Measurements from ENCODE around the gene SERTAD2.

Gene SERTAD2

DNA sequence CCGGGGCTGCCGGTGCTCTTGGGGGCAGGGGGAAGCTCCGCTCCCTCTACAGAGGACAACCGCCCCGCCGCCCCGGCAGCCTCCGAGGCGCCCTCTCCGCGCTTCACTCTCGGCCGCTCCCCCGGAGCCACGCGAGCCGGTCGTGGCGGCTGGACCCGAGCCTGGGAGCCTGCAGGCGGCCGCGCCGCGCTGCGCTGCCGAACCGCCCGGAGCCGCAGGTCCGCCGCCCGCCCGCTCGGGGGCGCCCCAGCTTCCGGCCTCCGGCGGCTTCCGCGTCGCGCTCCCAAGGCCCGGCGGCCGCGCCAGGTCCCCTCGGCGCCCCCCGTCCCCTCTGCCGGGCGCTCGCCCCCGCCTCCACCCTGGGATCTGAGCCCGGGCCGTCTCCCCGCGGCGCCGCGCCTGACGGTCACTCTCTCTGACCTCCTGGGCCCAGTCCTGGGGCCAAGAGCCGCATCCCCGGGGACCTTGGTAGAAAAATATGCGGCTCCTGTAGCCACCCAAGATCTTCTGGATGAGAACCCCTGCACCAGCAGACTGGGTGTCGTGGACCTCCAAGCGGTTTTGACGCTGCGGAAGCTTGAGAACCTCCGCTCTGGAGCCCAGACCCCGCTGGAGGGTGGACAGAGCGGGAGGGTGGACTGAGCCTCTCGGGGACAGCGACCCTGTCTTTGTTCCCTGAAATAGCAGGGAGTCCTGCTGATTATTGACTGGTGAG is 44.3 kb downstream of the SERTAD2 start:
- no peak for DNase-seq (ENCODE audit: low read depth, low spot score)

DNA sequence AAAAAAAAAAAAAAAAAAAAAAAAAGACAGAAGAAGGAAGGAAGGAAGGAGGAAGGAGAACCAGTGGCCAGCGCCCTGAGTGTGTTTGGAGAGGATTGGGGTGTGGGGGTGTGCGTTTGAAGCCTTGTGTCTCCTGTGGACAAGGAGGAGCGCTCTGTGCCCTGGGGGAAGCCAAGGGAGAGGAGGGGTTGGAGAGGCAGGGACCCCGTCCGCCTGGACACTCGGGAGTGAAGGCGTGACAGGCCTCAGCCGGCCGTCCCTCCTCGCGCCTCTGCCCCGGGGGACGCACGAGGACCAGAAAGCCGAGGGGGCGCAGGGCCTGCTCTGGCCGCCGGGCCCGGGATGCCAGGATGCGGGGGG is 44.9 kb downstream of the SERTAD2 start:
- no peak for DNase-seq (ENCODE audit: low read depth, low spot score)

GRCh38 chr2:64607381-64608304 is 46.1 kb downstream of the SERTAD2 start:
- DNase-seq (ENCODE audit: low read depth, low spot score) = no peak

DNA sequence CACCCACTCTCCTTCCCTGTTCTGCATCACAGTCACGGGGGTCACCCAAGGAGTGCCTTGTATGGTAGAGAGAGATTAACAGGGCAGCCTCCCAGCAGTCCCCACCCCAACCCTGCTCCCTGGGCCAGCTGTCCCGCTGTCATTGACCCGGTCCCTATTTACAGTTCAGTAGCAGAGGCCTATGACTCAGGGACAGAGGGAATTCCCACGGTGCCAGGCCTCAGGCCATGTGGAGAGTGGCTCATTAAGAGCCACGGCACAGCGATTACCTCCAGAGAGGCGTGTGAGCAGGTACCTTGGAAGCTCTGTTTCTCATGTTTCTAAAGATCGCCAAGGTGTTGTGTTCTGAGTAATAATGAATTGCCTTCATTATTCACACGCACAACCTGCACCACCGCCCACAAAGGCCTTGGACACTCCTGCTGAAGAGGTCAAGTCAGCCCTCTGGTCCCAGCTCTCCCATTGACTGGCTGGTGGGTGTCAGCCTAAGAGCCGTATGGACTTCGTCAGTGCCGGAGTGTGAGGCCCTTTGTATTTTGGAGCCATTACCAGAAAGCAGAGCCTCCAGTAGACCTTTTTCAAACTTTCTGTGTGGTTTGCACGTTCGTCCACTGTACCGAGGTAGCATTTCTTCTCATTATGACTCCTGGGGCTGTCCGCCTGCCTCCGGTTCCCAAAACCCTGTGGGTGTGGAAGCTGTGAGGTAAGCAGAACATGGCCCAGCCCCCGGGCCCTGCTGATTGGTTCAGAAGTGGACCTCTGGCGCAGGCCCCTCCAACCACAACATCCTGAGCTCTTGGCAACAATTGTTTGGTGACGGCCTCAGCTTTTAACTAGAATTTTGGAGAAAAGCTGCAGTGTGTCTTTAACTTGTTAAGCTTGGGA is 47.0 kb downstream of the SERTAD2 start:
- DNase-seq (ENCODE audit: low read depth, low spot score) = no peak

- DNase-seq (ENCODE audit: low read depth, low spot score) = no peak
These were observed 47.7 kb downstream of the SERTAD2 start for GRCh38 chr2:64605991-64606478.

DNA sequence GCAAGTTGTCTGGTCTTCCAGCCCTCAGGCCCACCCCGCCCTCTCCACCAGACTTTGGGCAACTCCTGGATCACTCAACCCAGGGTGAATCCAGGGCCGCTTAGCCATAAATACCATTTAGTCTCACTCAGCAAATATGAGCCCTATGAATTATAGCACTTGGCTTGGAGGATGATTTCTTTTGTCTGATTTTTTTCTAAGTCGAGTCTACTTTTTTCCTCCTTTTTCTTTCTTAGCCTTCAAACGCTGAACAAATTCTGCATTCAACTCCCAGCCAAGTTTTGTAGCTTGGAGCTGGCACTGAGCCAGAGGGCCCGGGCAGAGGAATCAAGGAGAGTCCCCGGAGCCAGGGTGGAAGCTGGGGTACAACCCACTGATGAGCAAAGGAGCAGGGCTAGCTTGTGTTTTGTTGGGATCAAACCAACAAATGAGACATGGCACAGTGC is 48.7 kb downstream of the SERTAD2 start:
- no peak for DNase-seq (ENCODE audit: low read depth, low spot score)

DNA sequence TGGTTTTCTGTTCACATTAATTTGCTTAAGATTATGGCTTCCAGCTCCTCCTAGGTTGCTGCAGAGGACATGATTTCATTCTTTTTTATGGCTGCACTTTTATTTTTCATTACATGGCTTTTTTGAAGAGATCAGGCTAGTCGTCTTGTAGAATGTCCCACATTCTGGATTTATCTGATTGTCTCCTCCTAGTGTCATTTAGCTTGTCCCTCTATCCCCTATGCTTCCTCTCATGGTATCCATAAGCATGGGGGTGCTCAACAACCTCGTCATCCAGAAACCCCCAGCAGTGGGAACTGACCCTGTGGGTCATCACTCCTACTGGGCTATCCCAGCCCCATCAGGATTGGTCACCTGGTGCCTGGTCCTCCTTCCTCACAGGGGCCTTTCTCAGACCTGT is 49.6 kb downstream of the SERTAD2 start:
- DNase-seq (ENCODE audit: low read depth, low spot score) = no peak

DNA sequence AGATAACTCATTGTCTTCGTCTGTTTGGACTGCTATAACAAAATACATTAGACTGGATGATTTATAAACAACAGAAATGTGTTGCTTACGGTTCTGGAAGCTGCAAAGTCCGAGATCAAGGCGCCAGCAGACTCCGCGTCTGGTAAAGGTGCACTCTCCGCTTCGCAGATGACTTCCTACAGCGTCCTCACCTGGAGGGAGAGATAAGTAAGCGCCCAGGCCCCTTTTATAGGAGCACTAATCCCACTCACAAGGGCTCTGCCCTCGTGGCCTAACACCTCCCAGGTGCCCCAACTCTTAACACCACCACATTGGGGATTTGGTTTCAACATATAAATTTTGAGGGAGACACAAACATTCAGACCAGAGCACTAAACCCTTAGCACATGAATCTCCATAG is 51.3 kb downstream of the SERTAD2 start:
- no peak for DNase-seq (ENCODE audit: low read depth, low spot score)

- no peak for DNase-seq (ENCODE audit: low read depth, low spot score)
These were observed 51.8 kb downstream of the SERTAD2 start for GRCh38 chr2:64601785-64602391.

DNA sequence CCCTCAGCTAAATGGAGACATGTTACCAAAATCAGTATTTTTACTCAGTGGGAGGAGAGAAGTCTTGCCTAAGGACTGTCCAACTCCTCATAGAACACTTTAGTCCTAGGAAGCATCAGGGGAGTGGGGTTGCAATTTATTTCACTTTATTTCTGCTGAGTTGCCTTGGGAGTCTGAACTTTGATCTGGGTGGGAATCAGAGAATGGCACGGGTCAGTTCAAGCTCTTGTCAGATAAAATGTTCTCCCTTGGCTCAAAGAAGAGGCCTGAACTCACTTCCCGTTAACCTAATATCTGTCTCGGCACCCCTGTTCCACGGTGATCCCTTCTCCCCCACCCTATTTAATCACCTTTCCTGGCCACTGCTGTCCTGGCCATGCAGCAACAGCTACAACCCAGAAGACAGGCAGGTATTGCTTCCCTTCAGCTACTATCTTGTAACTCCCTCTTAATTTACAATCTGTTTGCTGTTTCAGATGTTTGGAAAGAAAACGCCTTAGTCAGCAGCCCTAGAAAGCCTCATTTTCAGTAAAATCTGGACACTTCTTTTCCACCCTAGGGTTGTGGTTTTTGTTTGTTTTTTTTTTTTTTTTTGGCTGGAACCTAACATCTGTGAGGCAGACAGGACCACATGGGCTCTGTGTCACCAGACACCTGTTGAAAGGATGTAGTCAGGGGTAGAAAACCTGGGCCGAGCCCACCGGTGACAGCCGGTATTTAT is 52.5 kb downstream of the SERTAD2 start:
- no peak for DNase-seq (ENCODE audit: low read depth, low spot score)

- DNase-seq (ENCODE audit: low read depth, low spot score) = no peak
These were observed 54.2 kb downstream of the SERTAD2 start for GRCh38 chr2:64599469-64599868.

DNA sequence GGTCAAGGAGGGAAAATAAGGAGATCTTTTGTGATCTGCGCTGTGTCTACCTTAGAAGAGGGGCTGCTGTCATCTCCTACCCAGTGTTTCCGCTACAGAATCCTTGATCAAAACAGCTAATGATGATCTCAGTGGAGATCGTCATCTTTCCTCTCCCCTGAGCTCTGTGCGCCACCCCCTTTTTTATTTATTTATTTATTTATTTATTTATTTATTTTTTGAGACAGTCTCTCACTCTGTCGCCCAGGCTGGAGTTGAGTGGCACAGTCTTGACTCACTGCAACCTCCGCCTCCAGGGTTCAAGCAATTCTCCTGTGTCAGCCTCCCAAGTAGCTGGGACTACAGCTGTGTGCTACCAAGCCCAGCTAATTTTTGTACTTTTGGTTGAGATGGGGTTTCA is 55.5 kb downstream of the SERTAD2 start:
- DNase-seq (ENCODE audit: low read depth, low spot score) = no peak

DNA sequence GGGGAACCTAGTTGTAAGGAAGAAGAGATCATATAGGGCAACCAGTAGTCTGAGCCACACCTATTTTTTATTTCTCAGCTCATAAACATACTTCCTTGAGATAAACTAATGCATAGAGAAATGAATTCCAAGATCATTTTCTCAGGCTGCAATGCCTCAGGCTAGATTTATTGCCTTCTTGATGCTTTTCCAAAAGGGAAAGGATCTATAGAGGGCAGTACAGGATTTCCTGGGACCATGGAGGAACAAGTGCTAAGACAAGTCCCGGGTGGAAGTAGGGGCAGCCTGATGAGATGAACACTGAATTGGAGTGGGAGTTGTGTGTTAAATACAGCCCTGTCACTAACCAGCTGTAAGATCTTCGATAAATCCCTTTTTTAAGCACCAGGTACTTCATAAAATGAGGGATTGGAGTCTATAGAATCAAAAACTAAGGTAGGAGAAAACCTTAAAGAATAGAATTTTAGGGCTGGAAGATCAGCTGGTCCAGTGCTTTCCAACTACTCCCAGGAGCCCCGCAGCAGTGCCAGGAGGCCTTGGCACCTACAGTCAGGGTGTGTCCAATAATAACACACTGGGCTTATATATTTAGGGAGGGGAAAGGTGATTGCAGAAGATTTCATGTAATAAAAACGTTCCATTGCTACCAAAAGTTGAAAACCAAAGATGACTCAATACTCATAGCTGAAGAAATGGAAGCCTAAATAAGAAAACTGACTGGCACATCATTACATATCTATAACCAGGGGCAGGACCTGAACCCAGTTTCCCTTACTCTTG is 58.1 kb downstream of the SERTAD2 start:
- no peak for DNase-seq (ENCODE audit: low read depth, low spot score)

GRCh38 chr2:64594226-64594989 is 59.3 kb downstream of the SERTAD2 start:
- DNase-seq (ENCODE audit: low read depth, low spot score) = no peak

DNA sequence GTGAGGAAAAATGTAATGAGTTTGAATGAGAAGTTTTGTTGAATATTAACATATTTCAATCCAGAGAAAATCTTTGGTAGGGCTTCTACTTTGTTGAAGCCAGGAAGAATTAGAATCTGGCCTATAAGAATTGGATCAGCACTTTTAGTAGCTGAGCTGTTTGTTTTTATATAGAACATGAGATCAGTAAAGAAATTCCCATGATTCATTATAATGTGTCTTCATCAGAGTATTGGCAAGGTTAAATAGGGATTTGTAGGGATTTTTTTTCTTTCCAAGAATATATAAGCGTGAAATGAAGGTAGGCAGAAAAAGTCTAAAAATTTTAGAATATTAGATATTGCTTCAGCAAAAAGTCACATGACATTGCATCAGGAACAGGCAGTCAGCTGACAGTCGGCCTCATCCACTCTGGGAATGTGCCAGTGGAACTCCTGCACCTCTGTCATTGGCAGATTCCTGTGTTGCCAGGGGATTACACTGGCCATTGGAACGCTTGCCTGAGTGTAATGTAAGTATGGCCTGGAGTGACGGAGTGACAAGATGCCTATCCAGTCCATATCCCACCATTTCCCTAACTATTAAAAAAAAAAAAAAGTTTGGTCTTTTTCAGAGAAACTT is 60.6 kb downstream of the SERTAD2 start:
- no peak for DNase-seq (ENCODE audit: low read depth, low spot score)

DNA sequence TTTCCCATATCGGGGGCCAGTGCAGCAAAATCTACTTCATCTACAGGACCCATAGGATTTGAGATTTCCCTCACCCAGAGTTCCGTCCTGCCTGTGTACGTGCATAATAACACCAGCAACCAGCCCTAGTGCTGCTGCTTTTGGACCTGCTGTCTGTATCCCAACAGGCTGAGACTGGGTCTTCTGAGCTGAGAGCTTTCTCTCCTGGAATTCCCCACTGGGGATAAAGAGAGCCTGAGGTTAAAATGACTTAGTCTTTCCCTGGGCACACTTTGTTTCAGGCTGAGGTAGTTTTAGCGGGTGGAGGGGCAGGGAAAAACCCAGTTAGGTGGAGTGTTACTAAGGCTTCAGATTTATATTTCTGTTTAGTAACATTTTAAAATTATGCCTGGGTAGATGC is 62.5 kb downstream of the SERTAD2 start:
- DNase-seq (ENCODE audit: low read depth, low spot score) = no peak

DNA sequence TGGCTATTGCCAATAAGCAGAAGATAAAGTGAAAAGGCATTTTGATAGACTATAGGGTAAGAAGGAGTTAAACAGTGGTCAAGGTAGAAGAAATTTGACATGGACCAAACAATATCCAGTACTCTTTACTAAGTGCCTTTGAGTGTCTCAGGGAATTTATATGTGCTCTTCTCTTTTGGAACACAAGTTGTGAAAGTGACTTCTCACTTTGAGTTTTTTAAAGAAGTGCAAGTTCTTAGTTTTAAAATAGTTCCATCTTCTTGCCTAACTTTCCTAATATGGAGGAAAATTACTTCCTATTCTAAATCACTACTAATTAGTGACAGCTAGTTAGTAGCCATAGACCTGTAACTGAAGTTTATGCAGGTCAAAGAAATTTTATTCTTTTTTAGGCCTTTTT is 66.2 kb downstream of the SERTAD2 start:
- DNase-seq (ENCODE audit: low read depth, low spot score) = no peak

DNA sequence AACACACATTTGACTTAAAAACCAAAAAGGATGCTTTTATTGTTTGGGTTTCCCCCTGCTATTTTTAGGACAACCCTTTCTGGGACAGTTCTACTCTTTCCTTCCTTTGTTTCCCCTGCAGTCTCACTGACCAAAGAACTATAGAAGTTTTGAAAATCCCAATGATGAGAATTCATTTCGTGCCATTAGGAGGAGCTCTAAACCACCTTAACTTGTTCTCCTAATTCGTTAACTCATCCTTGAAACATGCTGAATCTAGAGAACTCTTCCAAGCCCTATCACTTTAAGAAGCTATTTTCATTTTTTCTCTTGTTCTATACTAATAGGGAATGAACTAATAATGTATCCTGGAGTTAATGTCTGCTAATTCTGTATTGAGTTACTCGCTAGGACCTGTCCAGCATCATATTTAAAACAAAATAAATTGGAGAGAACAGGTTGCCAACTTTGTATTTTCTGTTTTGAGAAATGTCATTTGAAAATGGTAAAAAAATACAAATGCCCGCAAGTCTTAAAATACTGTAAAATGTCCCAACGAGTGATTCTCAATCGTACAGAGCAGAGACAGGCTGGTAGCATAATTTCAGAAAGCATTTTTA is 66.7 kb downstream of the SERTAD2 start:
- DNase-seq (ENCODE audit: low read depth, low spot score) = no peak

Measured in iPS DF 19.7 (cell line).